SIG-M5 treated with dmso at 0.1 percent for 504 hours (cell line): ENCODE measurements around the gene EPB41L2.
"Not testable (repeated sequence)": the region's sequence is repeated elsewhere in the genome, so short reads cannot be mapped to it uniquely, and the experiment has no call there.

Source experiments
- DNase-seq: peaks from one replicate; lab custom pipeline; 2025; ENCODE audit not compliant: unreplicated experiment; lab: John Stamatoyannopoulos, UW

EPB41L2 gene

DNA sequence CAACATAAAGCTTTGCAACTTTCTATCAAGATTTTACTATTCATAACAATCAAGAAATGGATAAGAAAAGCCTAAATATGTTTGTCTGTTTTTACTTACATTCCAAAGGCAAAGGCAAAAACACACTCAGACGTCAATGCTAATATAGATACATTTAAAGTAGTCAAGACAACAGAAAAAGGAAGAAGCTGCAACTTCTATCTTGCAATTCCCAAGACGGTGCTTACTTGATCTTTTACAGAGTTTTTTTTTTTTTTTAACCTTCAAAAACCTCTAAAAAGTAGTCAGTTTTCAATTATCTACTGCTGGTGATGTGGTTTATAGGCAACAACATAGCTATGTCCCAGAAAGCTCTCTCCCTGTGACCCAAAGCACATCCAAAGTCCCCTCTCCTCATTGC, 58.1 kb downstream of the EPB41L2 start:
- DNase-seq = no peak

DNA sequence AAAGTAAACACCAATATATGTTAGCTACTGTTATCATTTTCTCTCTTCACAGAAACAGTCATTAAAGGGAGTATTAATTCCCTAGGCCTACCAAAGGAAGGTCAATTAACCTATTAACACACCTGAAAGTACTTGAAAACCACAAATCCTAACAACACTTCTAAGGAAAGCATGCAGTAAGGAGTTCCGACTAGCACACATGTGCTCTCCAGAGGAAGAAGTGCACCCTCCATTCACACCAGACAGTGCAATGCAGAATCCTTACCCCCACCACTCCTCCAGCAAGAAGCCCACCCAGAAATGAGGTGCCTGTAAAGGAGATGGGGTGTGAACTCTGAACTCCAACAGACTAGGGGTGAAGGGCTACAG, 58.7 kb downstream of the EPB41L2 start:
- no peak for DNase-seq

DNA sequence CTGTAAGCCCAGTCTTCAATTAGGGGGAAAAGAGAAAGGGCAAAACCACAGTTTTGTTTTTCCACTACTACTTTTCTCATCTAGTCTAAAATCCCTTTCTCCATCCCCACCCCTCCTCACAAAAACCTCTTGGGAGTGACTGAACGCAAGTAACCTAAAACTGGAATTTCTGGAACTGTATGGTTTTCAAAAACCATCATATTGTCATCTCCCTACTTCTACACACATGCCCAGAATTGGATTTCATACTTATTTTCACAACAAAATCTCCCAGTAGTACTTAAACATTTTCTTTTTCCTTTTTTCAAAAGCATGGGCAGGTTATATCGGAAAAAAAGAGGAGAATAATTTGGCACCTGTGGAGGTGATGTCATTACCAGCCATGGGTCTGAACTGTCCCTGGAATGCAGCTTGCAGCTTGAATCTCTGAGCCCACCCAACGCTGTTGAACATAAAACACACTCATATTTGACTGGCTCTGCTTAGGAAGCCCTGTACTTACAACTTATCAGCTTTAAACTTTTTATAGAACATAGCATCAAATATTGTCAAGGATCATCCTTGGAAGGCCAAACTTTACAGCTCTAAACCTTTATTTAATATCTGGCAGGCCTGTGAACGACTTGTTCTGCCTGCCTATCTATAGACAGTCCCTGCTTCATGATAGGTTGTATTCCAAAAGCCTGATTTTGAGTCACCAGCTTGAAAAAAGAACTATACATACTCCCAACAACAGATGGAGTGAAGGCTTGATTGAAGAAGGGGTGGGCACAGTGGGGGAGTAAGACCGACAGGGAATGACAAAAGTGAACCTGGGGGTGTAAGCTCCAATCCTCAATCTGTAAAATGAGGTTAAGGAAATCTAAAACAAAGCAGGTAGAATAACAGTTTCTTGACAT, 59.3 kb downstream of the EPB41L2 start:
- no peak for DNase-seq

DNA sequence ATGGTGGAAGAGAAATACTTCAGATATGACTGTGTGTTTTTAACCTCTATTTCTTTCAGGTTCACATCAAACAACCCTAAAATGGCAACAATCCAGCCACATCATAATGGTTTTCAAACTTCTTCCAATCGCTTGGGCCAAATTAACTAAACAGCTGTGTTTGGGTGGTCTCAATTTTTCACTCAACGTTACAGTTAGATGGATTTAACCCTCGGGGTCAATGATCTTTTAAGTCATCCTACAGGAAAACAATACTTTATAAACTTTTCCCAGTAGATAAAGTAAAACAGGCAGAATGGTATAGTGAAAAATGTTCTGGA, 60.4 kb downstream of the EPB41L2 start:
- no peak for DNase-seq

DNA sequence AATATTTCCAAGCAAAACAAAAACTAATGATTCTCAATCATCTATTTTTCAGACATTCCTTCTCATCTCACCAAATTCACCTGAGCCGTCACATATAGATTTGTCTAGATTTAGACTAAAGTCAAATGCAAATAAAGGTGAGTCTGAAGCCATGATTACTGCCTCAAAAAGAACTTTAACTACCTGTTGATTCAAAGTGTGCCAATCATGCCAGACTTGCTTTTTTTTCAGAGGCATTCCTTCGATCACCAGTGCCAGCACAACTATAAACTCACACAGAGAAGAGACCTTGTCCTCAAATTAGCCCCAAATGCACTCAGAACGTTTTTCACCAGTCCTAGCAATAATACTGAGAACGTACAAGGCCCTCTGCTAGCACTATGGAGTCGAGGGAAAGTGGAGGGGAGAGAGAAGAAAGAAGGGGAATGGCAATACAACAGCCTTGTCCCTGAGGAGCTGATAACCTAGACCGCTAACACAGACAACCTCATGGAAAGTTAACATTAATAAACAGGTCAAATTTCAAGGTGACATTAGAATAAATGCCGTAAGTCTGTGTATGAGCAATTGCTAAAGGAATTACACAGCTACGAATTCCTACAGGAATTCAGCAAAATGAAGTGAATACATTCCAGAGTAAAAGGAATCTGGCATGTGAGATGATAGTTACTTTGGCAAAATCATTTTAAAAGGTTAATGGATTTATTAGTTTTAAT, 60.9 kb downstream of the EPB41L2 start:
- DNase-seq = no peak

DNA sequence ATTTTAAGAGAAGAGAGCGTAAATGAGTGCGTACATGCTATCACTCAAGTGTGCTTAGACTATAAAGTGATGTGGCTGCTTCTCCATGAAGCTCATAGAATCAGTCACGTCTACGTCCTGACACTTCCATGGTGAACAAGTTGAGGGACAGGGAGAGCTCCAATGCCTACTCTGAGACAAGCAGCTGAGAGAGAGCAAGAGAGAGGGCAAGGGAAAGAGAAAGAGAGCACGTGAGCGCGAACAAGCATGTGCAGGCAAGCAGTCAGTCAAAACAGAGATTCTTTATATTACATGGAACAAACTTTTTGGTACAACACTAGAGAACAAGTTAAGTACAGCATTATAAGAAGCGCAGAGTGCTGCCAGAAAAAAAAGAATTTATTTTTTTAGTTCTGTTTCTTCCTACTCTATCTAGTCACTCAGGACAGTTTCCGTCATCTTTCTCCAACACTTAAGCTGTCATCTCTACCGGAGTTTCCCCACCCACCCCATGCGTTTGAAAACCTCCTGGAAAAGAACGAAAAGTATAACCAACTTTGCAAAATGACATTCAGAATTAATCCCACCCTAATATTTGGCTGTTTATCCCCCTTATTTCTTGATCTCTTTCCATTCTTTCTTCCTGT, 61.8 kb downstream of the EPB41L2 start:
- DNase-seq = no peak

DNA sequence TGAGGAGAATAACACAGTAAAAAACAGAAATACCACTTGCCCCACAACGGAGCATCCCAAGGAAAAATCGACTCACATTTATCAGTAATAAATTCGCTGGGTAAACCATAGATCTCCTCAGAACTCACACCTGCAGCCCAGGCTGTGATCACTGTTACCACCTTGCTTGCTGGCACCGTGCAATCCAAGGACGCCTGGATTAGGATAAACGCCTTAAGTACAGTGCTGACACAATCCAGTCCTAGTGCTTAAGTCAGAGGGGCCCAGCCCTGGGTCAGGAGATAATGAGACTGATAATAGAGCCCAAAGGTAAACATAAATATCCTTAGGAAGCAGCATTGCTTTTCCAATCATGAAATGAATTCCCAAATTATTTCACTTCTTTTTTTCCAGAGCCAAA, 62.5 kb downstream of the EPB41L2 start:
- DNase-seq = no peak

DNA sequence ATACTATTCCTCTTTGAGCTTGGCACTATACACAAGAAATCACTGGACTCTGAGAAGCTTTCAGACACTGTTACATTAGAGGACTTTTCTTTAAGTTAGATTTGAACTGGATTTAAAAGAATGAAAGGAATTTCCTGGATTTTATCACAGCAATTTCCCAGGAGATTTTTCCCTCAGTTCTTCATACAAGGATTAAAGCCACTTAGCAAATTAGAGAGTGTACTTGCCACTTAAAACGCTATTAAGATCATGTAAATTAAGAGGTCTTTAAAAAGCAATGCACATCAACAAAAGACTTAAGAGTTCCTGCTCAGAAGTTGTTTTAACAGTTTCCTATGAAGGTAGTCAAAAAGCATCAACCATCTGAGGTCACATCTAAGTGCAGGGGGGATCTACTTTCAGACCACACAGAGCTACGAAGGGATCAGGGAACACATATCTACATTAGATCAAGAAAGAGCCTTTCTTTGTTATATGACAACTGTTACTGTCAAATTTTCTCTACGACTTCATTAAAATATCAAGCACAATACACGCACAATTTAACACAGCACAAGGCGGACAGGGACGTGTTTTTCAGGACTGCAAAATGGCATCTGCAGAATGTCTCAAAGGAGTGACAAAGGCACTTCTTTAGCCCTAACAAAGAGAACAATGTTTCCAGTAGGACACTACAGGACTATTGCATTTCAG, 65.8 kb downstream of the EPB41L2 start:
- no peak for DNase-seq

DNA sequence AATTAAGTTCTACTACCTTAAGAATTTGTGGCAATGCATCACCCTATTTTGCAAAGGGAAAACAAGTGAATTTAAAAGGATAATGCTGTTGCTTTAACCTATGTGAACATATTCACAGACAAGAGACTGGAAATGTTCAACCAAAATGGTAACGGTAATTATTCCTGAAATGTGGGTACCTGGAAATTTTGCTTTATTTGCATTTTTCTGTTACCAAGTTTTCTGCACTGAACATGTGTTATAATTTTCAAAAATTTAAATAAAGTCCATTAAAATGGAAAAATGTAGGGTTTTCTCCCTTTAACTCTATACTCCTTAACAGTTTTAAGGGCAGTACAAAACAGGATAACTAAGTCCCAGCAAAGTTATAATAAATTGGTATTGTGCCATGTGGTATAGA, 66.4 kb downstream of the EPB41L2 start:
- no peak for DNase-seq

DNA sequence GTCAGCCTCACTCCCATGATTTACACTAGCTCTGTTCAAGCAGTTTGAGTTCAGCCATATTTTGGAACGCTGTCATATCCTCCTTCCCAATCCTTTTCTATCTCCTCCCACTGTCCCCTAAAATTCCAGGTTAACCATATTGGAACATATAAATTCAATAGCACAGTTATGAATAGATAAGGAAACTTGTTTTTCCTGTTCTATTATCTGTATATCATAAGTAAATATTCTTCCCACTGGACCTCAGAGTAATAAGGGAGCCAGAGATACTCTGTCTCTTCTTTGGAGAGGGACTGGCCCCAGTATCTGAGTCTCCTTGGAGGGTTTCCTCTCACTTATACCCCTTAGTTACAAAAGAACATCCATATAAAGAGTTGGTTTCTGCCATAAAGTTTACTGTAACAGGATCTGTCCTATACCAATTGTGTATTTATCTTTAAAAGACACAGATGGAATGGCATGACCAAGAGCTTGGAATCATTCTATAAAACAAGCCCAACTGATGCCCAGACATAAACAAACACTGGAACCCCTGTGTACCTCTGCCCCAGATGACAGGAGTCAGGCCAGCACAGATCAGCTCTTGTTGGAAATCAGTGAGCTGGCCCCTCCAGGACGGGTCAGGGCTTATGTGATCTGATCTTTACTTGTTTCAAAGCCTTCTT, 67.1 kb downstream of the EPB41L2 start:
- no peak for DNase-seq

DNA sequence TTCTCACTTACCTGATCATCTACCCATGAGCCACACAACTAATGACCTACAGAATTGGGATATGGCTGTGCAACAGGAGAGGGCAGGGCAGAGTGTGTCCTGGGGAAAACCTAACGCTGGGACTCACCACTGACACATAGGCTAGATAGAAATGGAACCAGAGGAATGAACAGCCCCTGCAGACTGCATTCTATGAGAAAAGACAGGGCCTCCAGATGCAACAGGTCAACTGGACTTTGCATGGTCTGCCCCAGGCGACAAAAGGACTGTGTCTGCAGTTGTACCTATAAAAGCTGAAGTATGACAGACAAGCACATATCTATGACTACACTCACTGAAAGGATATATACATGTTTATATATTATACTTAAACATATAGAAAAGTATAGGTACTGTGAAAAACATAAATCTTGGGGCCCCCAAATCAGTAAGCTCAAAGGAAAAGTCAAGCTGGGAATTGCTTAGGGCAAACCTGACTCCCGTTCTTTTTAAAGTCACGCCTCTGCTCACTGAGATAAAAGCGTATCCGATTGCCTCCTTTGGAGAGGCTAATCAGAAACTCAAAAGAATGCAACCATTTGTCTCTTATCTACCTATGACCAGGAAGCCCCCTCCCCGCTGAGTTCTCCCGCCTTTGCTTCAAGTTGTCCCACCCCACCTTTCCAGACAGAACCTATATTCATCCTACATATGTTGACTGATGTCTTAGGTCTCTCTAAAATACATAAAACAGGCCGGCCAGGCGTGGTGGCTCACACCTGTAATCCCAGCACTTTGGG, 68.5 kb downstream of the EPB41L2 start:
- DNase-seq = no peak

DNA sequence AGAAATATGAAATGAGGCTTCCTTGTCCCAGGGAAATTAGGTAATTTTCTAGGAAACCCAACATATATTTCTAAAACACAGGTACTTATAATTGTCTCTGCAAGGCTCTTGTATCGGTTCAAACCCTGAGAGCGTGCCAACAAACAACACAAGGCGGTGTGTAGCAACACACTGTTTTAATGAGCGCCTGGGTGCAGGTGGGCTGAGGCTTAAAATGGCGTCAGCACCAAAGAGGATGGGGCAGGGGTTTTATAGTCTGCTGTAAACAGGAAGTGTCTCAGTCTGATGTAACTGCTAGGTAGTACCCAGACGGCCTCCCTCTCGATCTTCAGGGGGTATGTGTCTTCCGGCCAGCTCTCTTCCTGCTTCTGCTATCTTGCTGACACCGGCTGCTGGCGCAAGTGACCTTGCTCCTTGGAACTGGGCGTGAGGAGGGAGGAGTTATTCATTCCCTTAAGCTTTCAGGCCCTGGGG, 69.7 kb downstream of the EPB41L2 start:
- no peak for DNase-seq

DNA sequence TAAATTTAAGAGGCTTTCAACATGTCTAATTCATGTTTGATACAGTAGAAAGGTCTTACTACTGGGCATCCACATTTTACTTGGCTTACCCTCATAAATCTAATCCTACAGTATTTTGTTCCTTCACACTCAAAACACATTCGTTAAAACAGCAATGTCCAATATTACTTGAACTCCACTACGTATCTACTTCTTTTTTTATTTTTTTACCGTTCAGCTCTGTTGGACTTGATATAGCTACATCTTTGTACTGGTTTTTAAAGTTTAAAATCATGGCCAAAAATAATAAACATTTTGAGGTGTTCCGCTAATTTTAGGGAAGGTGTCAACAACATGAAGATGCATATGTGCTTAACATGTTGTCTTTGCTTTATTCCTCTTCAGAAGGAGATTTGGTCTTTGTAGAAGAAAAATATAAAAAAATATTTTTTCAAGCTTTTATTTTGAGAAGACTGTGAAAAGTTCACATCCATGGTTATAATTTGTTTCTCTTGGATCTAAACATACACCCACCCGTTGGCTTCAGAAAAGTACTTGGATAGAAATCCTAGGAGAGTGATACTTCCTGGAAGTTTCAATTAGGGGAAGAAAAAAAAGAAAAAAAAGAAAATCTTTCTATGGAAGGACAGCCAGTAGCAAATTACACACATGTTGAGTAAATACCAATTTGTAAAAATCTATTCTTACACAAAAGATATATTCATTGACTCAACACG, 71.5 kb downstream of the EPB41L2 start:
- no peak for DNase-seq

DNA sequence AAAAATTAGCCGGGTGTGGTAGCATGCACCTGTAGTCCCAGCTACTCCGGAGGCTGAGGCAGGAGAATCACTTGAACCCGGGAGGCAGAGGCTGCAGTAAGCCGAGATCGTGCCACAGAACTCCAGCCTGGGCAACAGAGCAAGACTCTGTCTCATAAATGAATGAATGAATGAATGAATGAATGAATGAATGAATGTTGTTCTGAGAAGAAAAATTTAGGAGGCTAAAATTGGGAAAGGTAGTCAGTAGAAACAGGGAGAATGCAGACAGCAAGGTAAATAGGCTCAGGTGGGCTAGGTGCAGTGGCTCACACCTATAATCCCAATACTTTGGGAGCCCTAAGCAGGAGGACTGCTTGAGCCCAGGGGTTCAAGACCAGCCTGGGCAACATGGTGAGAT, 75.5 kb downstream of the EPB41L2 start:
- DNase-seq = not testable (repeated sequence)

DNA sequence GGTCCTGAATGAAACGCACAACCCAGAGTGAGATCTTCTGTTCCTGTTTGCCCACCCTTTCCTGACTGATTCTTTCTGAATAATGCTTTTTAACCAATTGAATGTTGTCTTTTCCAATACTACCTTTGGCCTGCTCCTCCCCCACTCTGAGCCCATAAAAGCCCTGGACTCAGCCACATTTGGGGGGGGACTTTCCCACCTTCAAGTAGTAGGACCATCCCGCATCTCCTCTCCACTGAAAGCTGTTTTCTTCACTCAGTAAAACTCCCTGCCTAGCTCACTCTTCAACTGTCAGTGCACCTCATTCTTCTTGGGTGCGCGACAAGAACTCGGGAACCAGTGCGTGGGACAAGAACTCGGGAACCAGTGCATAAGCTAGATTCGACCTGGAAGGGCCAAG, 77.9 kb downstream of the EPB41L2 start:
- no peak for DNase-seq

DNA sequence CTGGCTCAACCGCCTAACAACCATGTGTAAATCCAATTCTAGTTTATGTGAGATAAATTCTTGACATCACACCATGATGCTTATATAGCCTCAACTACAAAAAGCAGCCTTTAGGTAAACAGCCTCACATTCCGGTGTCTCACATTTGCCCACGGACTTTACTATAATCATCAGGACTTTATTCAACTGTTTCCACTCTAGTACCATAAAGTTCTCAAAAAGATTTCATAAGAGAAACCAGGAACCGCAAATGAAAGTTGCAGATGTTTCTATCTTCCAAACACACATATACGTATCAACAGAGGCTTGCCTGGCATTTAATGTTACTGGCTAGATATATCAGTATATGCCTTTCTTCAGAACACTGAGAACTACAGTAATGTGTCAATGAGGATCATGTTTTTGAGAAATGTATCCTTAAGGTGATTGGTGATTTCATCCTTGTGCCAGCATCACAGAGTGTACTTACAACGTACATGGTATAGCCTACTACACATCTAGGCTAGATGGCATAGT, 80.0 kb downstream of the EPB41L2 start:
- no peak for DNase-seq

DNA sequence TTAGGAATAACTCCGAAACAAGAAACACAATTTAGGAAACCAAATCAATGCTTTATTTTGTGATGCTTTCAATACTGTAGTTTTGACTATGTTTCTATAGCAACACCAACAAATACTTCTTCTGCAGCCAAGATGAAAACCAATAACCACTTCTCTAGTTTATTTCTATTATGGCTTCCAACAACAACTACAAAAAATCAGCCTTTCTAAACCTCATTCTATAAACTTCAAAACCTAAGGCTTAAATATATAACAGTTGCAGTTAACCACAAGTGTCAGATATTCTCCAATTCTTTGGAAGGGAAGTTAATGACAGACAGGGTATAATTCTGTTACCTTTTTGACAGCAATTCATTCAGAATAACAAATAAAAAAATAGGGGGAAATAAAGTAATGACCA, 80.9 kb downstream of the EPB41L2 start:
- no peak for DNase-seq

DNA sequence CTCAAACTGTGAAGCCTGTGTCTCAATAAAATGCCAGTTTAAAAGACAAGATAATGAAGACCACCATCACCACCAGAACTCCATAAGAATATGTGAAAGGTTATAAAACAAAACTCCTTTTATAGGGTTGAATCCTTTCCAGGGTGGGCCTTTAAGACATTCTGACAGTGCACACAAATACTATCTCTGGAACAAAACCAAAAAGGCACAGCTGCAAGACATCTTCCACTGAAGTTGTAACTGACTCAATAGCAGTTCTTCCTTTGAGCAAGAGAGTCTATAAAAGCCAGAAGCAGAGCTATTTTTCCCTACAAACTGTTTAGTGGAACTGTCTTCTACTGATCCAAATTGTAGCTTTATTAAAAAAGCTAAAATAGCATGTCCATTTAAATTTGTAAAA, 81.6 kb downstream of the EPB41L2 start:
- no peak for DNase-seq

DNA sequence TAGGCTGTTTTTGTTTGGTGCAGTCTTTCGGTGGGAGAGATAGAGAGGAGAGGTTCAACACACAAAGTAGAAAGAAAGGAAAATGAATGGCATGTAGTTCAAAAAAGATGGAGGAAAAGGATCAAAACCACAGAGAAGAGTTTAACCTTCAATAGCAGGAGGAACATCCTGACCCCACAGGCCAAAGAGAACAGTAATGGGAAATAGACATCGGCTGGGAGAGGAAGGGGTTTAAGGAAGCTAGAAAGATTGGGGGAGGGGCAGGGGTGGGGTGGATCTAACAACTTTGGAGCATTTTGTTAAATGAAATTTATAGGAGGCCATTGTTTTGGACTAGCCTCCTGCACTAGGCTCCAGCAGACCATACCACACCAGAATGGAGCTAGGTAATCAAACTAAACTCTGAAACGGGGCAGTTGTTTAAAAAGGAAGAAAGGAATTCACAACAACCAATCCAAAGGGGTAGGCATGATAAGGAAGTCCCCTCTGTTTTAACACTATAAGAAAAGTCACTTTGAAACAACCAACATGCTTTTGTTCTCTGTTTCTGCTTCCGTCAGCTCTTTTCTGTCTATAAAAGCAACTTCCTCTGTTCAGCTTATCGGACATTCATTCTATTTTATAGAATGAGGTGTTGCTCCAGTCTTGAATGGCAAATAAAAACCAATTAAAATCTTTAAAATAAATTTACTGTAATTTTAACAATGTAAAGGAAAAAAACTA, 82.6 kb downstream of the EPB41L2 start:
- DNase-seq = no peak
